Suprapubic skin (tissue), 4 donors: ENCODE measurements around the gene THG1L. TPM values are rescaled to one million over a fixed set of nuclear protein-coding genes. Genes with fewer than 3 reads are reported as not detected.
A peak's percentile ranks its signal among the peaks of the same experiment; 100 is the strongest.
"Not testable (repeated sequence)": the region's sequence is repeated elsewhere in the genome, so short reads cannot be mapped to it uniquely, and the experiment has no call there.

Source experiments
- DNase-seq, 2 donors: peaks; one replicate each; pipeline ENCODE4 v3.0.0-alpha.2; 2019; ENCODE audit warnings: low spot score in 2 of 2
- H3K27ac ChIP-seq: fragments of 200-600 bp; sonication (generic); one replicate; pipeline ENCODE4 v1.5.1; 2019
- H3K27me3 ChIP-seq: fragments of 200-600 bp; sonication (generic); one replicate; pipeline ENCODE4 v1.5.1; 2019
- H3K36me3 ChIP-seq: fragments of 200-600 bp; sonication (generic); one replicate; pipeline ENCODE4 v1.5.1; 2019
- H3K4me1 ChIP-seq: fragments of 200-600 bp; sonication (generic); one replicate; pipeline ENCODE4 v1.5.1; 2019
- H3K4me3 ChIP-seq: fragments of 200-600 bp; sonication (generic); one replicate; pipeline ENCODE4 v1.5.1; 2019; ENCODE audit warnings: mild to moderate bottlenecking
- H3K9me3 ChIP-seq: fragments of 200-600 bp; sonication (generic); one replicate; pipeline ENCODE4 v1.5.1; 2019
- EP300 ChIP-seq: sonication (generic); formaldehyde crosslinking; IDR thresholded peaks from one replicate; pipeline ENCODE4 v1.6.1; 2017; ENCODE audit warnings: antibody characterized with exemption
- POLR2A ChIP-seq, 2 donors: fragments of 450-650 bp; IDR thresholded peaks; one replicate each; pipeline ENCODE4 v1.6.1; 2017; ENCODE audit warnings: antibody characterized with exemption in 2 of 2, mild to moderate bottlenecking in 2 of 2, moderate library complexity in 2 of 2
- POLR2AphosphoS5 ChIP-seq, 3 donors: sonication (generic); formaldehyde crosslinking; IDR thresholded peaks; one replicate each; pipeline ENCODE4 v1.6.1; 2017; ENCODE audit warnings: antibody characterized with exemption in 3 of 3
- WGBS: methylation state at CpG from one replicate; pipeline ENCODE4 v1.1.5; 2018; 5-methylcytosine and 5-hydroxymethylcytosine counted together
- total RNA-seq, 4 donors: library from RNA; depleted of rRNA; stranded (reverse); fragments of >200 nt; gene quantifications; one replicate each; pipeline ENCODE4 v1.1.0, GENCODE V29; 2016
- TF ChIP-seq, protein P1 (sequence below), 2 donors: fragments of 200-600 bp in 1 of 2; fragments of 450-650 bp in 1 of 2; sonication (generic) in 1 of 2; IDR thresholded peaks; one replicate each; pipeline ENCODE4 v1.5.1; 2016 to 2019; ENCODE audit warnings: antibody characterized with exemption in 2 of 2, mild to moderate bottlenecking in 1 of 2, moderate library complexity in 1 of 2

The THG1L gene
- 10 to 100 TPM in 2 of 4 donors, 1 to 10 TPM in 2; 5.1 to 14.5 (median 11.0) TPM for total RNA-seq

DNA sequence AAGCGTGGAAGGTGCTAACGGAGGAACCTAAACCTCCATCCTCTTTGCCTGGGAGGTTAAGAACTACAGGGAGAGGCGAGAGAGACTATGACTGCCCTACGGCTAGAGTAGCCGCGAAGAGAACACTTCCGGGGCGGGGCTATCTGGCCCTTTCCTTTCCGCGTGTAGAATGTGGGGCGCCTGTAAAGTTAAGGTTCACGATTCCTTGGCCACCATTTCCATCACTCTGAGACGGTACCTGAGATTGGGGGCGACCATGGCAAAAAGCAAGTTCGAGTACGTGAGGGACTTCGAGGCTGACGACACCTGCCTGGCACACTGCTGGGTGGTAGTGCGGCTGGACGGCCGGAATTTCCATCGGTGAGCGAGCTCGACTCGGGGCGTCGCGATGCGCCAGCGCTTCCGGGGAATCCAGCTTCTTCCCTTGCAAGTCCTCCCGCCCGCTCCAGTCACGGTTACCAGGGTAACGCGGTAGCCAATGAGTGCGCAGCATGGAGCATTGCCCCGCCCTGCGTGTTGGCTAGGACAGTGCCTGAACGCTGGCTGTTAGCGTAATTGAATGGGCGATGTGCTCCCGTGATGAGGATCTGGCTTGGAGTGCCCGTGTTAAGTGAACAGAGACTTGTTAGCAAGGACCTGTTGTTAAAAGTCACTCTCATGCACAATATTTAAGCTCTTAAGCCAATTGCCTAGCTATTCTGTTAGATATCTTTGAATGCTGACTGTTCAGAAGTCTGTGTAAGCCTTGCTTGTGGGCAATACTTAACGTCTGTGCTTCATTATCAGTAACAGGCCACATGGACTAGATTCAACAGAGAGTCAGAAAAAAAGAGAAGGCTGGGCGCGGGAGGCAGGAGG is at the start of gene THG1L:
Gene THG1L, plus strand, starts transcription at position 149 of the 858 bp plus-strand sequence. Its CDS starts 21 bp downstream, at position 170.
- H3K36me3 ChIP-seq = peaks cover 29% of the 10 kb centered on the region
- H3K27ac ChIP-seq = peak within 1 kb of the TSS; percentile 94
- peak within 1 kb of the TSS; percentile 74 for H3K4me3 ChIP-seq
- H3K27me3 ChIP-seq = no peaks in the 10 kb centered on the region
- no peaks in the 10 kb centered on the region for H3K9me3 ChIP-seq
- WGBS = 2% methylated on average over 45 of the region's 47 CpGs
- peaks cover 13% of the 10 kb centered on the region for H3K4me1 ChIP-seq
- DNase-seq = peak; percentile 99 to 100
- peak; percentile 44 to 61 for TF ChIP-seq POLR2A (IDR thresholded peaks at IDR 0.05)
- TF ChIP-seq EP300 = no peak
- peak in 2 of 3 donors; percentile 66 to 69 for TF ChIP-seq POLR2AphosphoS5 (IDR thresholded peaks at IDR 0.05)
- TF ChIP-seq, protein P1, sequence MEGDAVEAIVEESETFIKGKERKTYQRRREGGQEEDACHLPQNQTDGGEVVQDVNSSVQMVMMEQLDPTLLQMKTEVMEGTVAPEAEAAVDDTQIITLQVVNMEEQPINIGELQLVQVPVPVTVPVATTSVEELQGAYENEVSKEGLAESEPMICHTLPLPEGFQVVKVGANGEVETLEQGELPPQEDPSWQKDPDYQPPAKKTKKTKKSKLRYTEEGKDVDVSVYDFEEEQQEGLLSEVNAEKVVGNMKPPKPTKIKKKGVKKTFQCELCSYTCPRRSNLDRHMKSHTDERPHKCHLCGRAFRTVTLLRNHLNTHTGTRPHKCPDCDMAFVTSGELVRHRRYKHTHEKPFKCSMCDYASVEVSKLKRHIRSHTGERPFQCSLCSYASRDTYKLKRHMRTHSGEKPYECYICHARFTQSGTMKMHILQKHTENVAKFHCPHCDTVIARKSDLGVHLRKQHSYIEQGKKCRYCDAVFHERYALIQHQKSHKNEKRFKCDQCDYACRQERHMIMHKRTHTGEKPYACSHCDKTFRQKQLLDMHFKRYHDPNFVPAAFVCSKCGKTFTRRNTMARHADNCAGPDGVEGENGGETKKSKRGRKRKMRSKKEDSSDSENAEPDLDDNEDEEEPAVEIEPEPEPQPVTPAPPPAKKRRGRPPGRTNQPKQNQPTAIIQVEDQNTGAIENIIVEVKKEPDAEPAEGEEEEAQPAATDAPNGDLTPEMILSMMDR (IDR thresholded peaks at IDR 0.05) = no peak

GRCh38 chr5:157682257-157682656 is 49.0 kb upstream of the THG1L start:
- no peaks in the 10 kb centered on the region for H3K36me3 ChIP-seq
- DNase-seq = no peak
- no peaks in the 10 kb centered on the region for H3K4me1 ChIP-seq
- TF ChIP-seq EP300 = no peak
- TF ChIP-seq POLR2AphosphoS5 (IDR thresholded peaks at IDR 0.05) = no peak
- TF ChIP-seq POLR2A (IDR thresholded peaks at IDR 0.05) = no peak
- TF ChIP-seq, protein P1 (IDR thresholded peaks at IDR 0.05) = no peak
- no peak overlapping the region for H3K27ac ChIP-seq
- H3K4me3 ChIP-seq = no peak overlapping the region
- H3K9me3 ChIP-seq = no peaks in the 10 kb centered on the region
- 45% methylated on average over 3 of the region's 3 CpGs for WGBS
- H3K27me3 ChIP-seq = no peaks in the 10 kb centered on the region

DNA sequence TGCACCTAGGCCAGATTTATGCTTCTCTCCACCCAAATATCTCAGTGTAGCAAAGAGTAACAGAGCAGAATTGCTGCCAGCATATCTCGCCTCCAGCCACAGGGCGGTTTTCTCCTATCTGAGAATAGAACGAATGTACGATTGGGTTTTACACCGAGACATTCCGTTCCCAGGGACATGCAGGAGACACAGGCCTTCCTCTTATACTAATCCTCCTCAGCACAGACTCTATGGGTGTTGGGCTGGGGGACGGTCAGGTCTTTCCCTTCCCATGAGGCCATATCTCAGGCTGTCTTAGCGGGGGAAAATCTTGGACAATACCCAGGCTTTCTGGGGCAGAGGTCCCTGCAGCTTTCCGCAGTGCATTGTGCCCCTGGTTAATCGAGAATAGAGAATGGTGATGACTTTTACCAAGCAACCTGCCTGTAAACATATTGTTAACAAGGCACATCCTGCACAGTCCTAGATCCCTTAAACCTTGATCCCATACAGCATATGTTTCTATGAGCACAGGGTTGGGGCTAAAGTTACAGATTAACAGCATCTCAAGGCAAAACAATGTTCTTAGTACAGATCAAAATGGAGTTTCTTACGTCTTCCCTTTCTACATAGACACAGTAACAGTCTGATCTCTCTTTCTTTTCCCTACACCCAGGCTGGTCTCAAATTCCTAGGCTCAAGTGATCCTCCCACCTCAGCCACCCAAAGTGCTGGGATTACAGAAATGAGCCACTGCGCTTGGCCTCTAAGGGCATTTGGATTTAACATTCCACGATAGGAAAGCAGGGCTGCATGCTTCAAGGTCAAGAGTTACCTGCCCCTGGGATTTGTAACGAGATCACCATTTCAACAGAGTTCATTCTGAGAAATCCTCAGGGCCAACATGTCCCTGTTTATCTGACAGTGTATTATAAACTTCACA is 44.7 kb upstream of the THG1L start:
- not testable (repeated sequence) for H3K36me3 ChIP-seq, H3K9me3 ChIP-seq, H3K4me1 ChIP-seq, H3K27me3 ChIP-seq, H3K4me3 ChIP-seq, H3K27ac ChIP-seq, DNase-seq
- 93% methylated on average over 14 of the region's 14 CpGs for WGBS

DNA sequence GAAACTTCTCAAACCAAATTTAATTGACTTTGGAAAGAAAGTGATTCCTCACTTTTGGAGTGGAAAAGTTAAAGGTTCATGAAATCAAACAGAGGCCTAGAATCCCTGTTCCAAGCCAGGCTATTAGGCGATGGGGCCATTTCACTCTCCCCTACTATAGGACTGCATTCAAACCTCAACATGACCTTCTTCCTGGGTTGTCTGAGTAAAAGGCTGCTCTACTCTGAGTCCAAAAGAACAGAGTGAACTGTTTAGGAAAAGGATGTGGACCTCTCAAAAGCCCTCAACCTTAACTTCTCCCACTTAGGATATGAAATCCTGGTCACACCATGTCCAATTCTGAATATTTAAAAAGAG is 44.0 kb upstream of the THG1L start:
- H3K4me1 ChIP-seq = no peaks in the 10 kb centered on the region
- H3K9me3 ChIP-seq = no peaks in the 10 kb centered on the region
- H3K4me3 ChIP-seq = no peak overlapping the region
- TF ChIP-seq EP300 (no peak), POLR2A (IDR thresholded peaks at IDR 0.05) (no peak), POLR2AphosphoS5 (IDR thresholded peaks at IDR 0.05) (no peak)
- TF ChIP-seq, protein P1 (IDR thresholded peaks at IDR 0.05) = no peak
- no peaks in the 10 kb centered on the region for H3K36me3 ChIP-seq
- no peak overlapping the region for H3K27ac ChIP-seq
- no peak for DNase-seq
- 83% methylated on average over 1 of the region's 1 CpG for WGBS
- H3K27me3 ChIP-seq = peaks cover 5% of the 10 kb centered on the region

DNA sequence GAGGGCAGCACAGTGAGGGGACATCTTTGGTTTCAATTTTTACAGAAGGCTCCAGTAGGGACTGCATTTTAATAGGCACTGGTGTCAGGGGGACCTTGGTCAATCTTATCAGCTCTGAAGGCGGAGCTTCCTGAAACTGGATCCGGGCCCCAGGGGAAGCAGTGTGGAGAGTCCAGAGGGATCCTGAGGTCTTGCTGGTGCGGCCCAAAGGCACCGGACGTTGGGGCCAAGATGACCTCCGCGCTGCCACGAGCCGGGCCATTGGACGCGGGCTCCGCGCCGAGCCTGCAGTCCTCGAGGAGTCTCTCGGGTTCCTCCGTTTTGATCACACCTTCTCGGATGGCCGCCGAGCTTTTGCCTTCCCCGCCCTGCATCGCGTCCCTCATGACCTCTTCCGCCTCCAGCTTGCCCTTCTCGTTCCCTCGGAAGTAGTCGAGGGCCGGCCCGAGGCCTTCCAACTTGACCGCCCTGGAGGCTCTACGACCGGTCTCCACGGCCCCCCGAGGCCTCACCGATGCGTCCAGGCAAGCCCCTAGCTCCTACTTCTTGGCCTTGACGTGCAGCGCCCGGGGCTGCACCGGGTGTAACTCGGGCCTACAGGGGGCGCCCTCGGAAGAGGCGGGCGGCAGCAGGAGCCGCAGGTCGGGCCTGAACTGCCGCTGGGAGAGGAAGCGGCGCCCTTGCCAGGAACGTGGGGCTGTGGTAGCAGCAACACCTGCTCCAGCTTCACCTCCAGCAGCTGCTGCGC is 41.1 kb upstream of the THG1L start:
- H3K36me3 ChIP-seq = no peaks in the 10 kb centered on the region
- H3K9me3 ChIP-seq = no peaks in the 10 kb centered on the region
- no peak for DNase-seq
- no peak overlapping the region for H3K27ac ChIP-seq
- H3K4me3 ChIP-seq = no peak overlapping the region
- no peaks in the 10 kb centered on the region for H3K4me1 ChIP-seq
- H3K27me3 ChIP-seq = peaks cover 5% of the 10 kb centered on the region
- TF ChIP-seq POLR2AphosphoS5 (IDR thresholded peaks at IDR 0.05) = no peak
- TF ChIP-seq, protein P1 (IDR thresholded peaks at IDR 0.05) = no peak
- no peak for TF ChIP-seq POLR2A (IDR thresholded peaks at IDR 0.05)
- TF ChIP-seq EP300 = no peak
- 64% methylated on average over 50 of the region's 52 CpGs for WGBS
